Right atrium auricular region (tissue), 2 donors: ENCODE data around the gene CCNI. TPM values are rescaled to one million over a fixed set of nuclear protein-coding genes. Genes with fewer than 3 reads are reported as not detected.
"Not testable (repeated sequence)": the region's sequence is repeated elsewhere in the genome, so short reads cannot be mapped to it uniquely, and the experiment has no call there.

Experiments used
- DNase-seq: peaks from one replicate; pipeline ENCODE4 v3.0.0-alpha.2; 2019; ENCODE audit warnings: low spot score
- H3K27ac ChIP-seq, 2 donors: fragments of 200-600 bp; sonication (generic); 1 replicate in 1 of 2; 2 replicates in 1 of 2; pipeline ENCODE4 v1.5.1; 2016 to 2019
- H3K27me3 ChIP-seq, 2 donors: fragments of 200-600 bp; sonication (generic); one replicate each; pipeline versions ENCODE4 v1.5.1 to v1.6.0; 2017 to 2019
- H3K36me3 ChIP-seq: fragments of 200-600 bp; sonication (generic); one replicate; pipeline ENCODE4 v1.5.1; 2016
- H3K4me1 ChIP-seq, 2 donors: fragments of 200-600 bp; sonication (generic); one replicate each; pipeline versions ENCODE4 v1.5.1 to v1.6.0; 2017 to 2019
- H3K4me3 ChIP-seq, 2 donors: fragments of 200-600 bp; sonication (generic); 1 replicate in 1 of 2; 2 replicates in 1 of 2; pipeline ENCODE4 v1.5.1; 2017 to 2019; ENCODE audit warnings: mild to moderate bottlenecking in 1 of 2, moderate library complexity in 1 of 2
- H3K9me3 ChIP-seq, 2 donors: fragments of 200-600 bp; sonication (generic); one replicate each; pipeline ENCODE4 v1.5.1; 2019
- total RNA-seq, 2 donors: library from RNA; depleted of rRNA; stranded (reverse); fragments of >200 nt; gene quantifications; one replicate each; pipeline ENCODE4 v1.1.0, GENCODE V29; 2016
- TF ChIP-seq, protein P1 (sequence below), 2 donors: fragments of 200-600 bp; sonication (generic); IDR thresholded peaks; one replicate each; pipeline ENCODE4 v1.5.1; 2019; ENCODE audit warnings: antibody characterized with exemption in 2 of 2

Gene CCNI
- total RNA-seq, 2 donors from 2014 or later, result 251 to 338 TPM

GRCh38 chr4:77092975-77093374 lies 17.2 kb upstream of the CCNI start:
- TF ChIP-seq, protein P1, sequence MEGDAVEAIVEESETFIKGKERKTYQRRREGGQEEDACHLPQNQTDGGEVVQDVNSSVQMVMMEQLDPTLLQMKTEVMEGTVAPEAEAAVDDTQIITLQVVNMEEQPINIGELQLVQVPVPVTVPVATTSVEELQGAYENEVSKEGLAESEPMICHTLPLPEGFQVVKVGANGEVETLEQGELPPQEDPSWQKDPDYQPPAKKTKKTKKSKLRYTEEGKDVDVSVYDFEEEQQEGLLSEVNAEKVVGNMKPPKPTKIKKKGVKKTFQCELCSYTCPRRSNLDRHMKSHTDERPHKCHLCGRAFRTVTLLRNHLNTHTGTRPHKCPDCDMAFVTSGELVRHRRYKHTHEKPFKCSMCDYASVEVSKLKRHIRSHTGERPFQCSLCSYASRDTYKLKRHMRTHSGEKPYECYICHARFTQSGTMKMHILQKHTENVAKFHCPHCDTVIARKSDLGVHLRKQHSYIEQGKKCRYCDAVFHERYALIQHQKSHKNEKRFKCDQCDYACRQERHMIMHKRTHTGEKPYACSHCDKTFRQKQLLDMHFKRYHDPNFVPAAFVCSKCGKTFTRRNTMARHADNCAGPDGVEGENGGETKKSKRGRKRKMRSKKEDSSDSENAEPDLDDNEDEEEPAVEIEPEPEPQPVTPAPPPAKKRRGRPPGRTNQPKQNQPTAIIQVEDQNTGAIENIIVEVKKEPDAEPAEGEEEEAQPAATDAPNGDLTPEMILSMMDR (IDR thresholded peaks at IDR 0.05), result no peak
- Histone ChIP-seq H3K4me1 (peaks cover 0 to 8% of the 10 kb centered on the region in 2 donors), H3K27ac (no peak overlapping the region), H3K27me3 (no peaks in the 10 kb centered on the region), H3K36me3 (no peaks in the 10 kb centered on the region), H3K4me3 (no peak overlapping the region), H3K9me3 (no peaks in the 10 kb centered on the region)
- DNase-seq, result no peak

DNA sequence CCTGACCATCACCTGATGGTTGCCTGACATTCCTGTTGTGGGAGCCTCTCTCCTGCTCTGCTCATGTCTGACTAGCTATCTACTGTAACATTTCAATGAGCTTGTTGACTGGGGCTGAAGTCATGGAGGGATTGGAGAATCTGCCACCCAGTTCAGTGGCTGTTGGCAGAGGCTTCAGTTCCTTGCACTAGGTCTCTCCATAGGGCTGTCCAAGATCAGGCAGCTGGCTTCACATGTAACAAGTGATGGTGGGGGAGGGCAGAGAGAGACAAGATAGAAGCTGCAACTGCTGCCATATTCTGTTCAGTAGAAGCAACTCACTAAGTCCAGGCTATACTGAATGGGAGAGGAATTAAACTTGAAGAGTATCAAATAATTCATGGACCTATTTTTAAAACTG lies 14.1 kb upstream of the CCNI start:
- no peak for DNase-seq
- TF ChIP-seq, protein P1 (IDR thresholded peaks at IDR 0.05), result no peak
- Histone ChIP-seq H3K9me3 (no peaks in the 10 kb centered on the region), H3K4me1 (no peaks in the 10 kb centered on the region), H3K27ac (no peak overlapping the region), H3K4me3 (no peak overlapping the region), H3K36me3 (no peaks in the 10 kb centered on the region), H3K27me3 (no peaks in the 10 kb centered on the region)

GRCh38 chr4:77087027-77087426 lies 11.2 kb upstream of the CCNI start:
- H3K27me3 ChIP-seq, DNase-seq, H3K9me3 ChIP-seq, H3K4me1 ChIP-seq, H3K36me3 ChIP-seq, H3K27ac ChIP-seq, H3K4me3 ChIP-seq: not testable (repeated sequence)

DNA sequence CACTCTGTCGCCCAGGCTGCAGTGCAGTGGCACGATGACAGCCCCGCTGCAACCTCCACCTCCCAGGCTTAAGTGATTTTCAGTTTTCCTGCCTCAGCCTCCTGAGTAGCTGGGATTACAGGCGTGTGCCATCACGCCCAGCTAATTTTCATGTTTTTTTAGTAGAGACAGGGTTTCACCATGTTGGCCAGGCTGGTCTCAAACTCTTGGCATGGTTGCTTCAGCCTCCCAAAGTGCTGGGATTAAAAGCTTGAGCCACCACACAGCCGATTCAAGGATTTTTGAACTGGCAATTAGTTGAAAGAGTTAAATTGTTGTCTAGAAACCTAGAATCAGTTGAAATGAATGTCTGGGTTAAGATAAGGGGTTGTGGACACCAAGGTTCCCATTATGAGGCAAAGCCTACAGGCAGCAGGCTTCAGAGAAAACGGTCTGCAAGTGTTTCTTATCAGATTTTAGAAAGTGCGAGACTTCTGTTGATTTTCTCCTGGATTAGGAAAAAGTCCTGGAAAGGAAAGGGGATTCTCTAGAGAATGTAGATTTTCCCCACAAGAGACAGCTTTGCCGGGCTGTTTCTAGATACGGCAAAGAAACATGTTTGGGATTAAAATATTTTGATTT lies 8.3 kb upstream of the CCNI start:
- H3K4me3 ChIP-seq, result no peak overlapping the region
- H3K36me3 ChIP-seq, result no peaks in the 10 kb centered on the region
- H3K27me3 ChIP-seq, result no peaks in the 10 kb centered on the region
- no peaks in the 10 kb centered on the region for H3K4me1 ChIP-seq
- H3K9me3 ChIP-seq, result no peaks in the 10 kb centered on the region
- H3K27ac ChIP-seq, result no peak overlapping the region
- TF ChIP-seq, protein P1 (IDR thresholded peaks at IDR 0.05), result no peak
- no peak for DNase-seq

GRCh38 chr4:77082886-77083608 lies 7.3 kb upstream of the CCNI start:
- Histone ChIP-seq H3K9me3 (no peaks in the 10 kb centered on the region), H3K4me3 (no peak overlapping the region), H3K27me3 (no peaks in the 10 kb centered on the region), H3K27ac (no peak overlapping the region), H3K4me1 (no peaks in the 10 kb centered on the region), H3K36me3 (no peaks in the 10 kb centered on the region)
- DNase-seq, result no peak
- TF ChIP-seq, protein P1 (IDR thresholded peaks at IDR 0.05), result no peak

DNA sequence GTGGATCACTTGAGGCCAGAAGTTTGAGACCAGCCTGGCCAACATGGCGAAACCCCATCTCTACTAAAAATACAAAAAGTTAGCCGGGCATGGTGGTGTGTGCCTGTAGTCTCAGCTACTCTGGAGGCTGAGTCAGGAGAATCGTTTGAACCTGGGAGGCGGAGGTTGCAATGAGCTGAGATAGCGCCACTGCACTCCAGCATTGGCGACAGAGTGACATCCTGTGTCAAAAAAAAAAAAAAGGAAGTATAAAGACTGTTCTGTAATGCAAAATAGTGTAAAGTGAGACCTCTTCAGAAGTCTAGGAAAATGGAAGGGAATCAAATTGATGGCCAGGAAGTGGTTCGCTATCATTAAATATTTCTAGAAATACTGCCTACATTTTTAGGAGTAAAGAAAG lies 5.0 kb upstream of the CCNI start:
- H3K36me3 ChIP-seq, H3K27ac ChIP-seq, H3K27me3 ChIP-seq, H3K4me3 ChIP-seq, H3K9me3 ChIP-seq, DNase-seq: not testable (repeated sequence)
- peaks cover 0 to 11% of the 10 kb centered on the region in 2 donors for H3K4me1 ChIP-seq

DNA sequence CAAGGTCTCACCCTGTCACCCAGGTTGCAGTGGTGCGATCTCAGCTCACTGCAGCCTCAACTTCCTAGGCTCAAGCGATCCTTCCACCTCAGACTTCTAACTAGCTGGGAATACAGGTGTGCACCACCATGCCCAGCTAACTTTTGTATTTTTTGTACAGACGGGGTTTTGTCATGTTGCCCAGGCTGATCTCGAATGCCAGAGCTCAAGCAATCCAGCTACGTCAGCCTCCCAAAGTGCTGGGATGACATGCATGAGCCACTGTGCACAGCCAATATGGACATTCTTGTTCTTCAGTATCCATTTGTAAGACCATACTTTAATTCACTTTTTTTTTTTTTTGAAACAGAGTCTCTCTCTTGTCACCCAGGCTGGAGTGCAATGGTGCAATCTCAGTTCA lies 3.5 kb upstream of the CCNI start:
- Histone ChIP-seq H3K36me3 (no peaks in the 10 kb centered on the region), H3K9me3 (no peaks in the 10 kb centered on the region), H3K27ac (no peak overlapping the region), H3K4me1 (peaks cover 0 to 18% of the 10 kb centered on the region in 2 donors), H3K4me3 (no peak overlapping the region), H3K27me3 (no peaks in the 10 kb centered on the region)
- TF ChIP-seq, protein P1 (IDR thresholded peaks at IDR 0.05), result no peak
- no peak for DNase-seq
